Adrenal gland (tissue), 12 donors: ENCODE results near the gene CPED1. TPM values are rescaled to one million over a fixed set of nuclear protein-coding genes. Genes with fewer than 3 reads are reported as not detected.

Experiments
- DNase-seq, 7 donors: peaks; one replicate each; pipeline ENCODE4 v3.0.0-alpha.2; 2019 to 2020
- H3K27ac ChIP-seq, 5 donors: fragments of 200-600 bp; sonication (generic) in 4 of 5; 1 replicate in 3 of 5; 2 replicates in 2 of 5; pipeline versions ENCODE4 v1.5.1 to v1.8.0; 2016 to 2020; ENCODE audit warnings: mild to moderate bottlenecking in 1 of 5
- H3K27me3 ChIP-seq: fragments of 200-600 bp; 2 replicates; pipeline ENCODE4 v1.8.0; 2021
- H3K36me3 ChIP-seq, 2 donors: fragments of 200-600 bp; replicated peaks in 1 of 2; 1 replicate in 1 of 2; 2 replicates in 1 of 2; pipeline versions ENCODE4 v1.5.1 to v1.8.0; 2018 to 2022
- H3K4me1 ChIP-seq, 2 donors: fragments of 200-600 bp; replicated peaks in 1 of 2; 1 replicate in 1 of 2; 2 replicates in 1 of 2; pipeline versions ENCODE4 v1.5.1 to v1.8.0; 2018 to 2021
- H3K4me3 ChIP-seq, 4 donors: fragments of 200-600 bp; sonication (generic) in 3 of 4; one replicate each; pipeline ENCODE4 v1.5.1; 2016 to 2018
- H3K9me3 ChIP-seq, 3 donors: fragments of 200-600 bp; sonication (generic) in 1 of 3; replicated peaks in 1 of 3; 1 replicate in 2 of 3; 2 replicates in 1 of 3; pipeline versions ENCODE4 v1.5.1 to v1.8.0; 2016 to 2021
- POLR2A ChIP-seq, 2 donors: fragments of 450-650 bp; IDR thresholded peaks; one replicate each; pipeline ENCODE4 v1.6.1; 2017; ENCODE audit warnings: antibody characterized with exemption in 2 of 2, mild to moderate bottlenecking in 2 of 2, moderate library complexity in 1 of 2
- WGBS, 4 donors: extraction: QIAGEN DNeasy Blood & Tissue Kit in 2 of 4; methylation state at CpG; one replicate each; pipeline versions ENCODE4 v1.1.5 to v1.1.7; 2013 to 2017; 5-methylcytosine and 5-hydroxymethylcytosine counted together
- intact Hi-C, 2 donors: fragments of 100-400 bp; cut with DNase I; formaldehyde crosslinking; loops; one replicate each; pipeline versions ENCODE4 v1.14.1 to v1.15.0; 2022 to 2023
- polyA plus RNA-seq, 3 donors: library from polyadenylated mRNA; stranded (reverse); fragments of 200-250 nt in 2 of 3; fragments of 350-450 nt in 1 of 3; fragmentation: Illumina TruSeq in 1 of 3; extraction: RNeasy Lipid Tissue Mini Kit (QIAGEN cat#74804) in 1 of 3; gene quantifications; one replicate each; pipeline ENCODE4 v1.2.3, GENCODE V29; 2013 to 2014
- total RNA-seq, 9 donors: library from RNA; depleted of rRNA in 4 of 9; stranded (reverse); fragments of >200 nt in 4 of 9; fragments of 120-200 nt in 1 of 9; fragmentation: NEBNext Ultra II Directional in 1 of 9; extraction: Animal tissue kit (Norgen Biotek cat#: 25700) in 1 of 9; gene quantifications; one replicate each; pipeline versions ENCODE4 v1.1.0 to v1.2.4, GENCODE V29; 2013 to 2023
- TF ChIP-seq, protein P1 (sequence below), 6 experiments: fragments of 450-650 bp in 4 of 6; fragments of 200-600 bp in 2 of 6; sonication (generic) in 1 of 6; IDR thresholded peaks; 1 replicate in 5 of 6; 2 replicates in 1 of 6; pipeline versions ENCODE4 v1.5.1 to v1.8.0; 2016 to 2021; ENCODE audit warnings: antibody characterized with exemption in 6 of 6, mild to moderate bottlenecking in 2 of 6, moderate library complexity in 1 of 6
- donor health status: healthy with polysubstance abuse.
- donor health status: Bipolar disorder and iron deficiency.
- donor health status: DM: yes; HTN: yes; CAD: no.
- donor health status: DM: no; HTN: no; CAD: no.
- donor health status: DM: no; HTN: no; CAD: no.
- donor health status: DM: yes; HTN: yes; CAD: no.

CPED1 gene
- total and polyA plus RNA-seq, 12 donors, result 5.2 to 72.2 (median 40.7) TPM

DNA sequence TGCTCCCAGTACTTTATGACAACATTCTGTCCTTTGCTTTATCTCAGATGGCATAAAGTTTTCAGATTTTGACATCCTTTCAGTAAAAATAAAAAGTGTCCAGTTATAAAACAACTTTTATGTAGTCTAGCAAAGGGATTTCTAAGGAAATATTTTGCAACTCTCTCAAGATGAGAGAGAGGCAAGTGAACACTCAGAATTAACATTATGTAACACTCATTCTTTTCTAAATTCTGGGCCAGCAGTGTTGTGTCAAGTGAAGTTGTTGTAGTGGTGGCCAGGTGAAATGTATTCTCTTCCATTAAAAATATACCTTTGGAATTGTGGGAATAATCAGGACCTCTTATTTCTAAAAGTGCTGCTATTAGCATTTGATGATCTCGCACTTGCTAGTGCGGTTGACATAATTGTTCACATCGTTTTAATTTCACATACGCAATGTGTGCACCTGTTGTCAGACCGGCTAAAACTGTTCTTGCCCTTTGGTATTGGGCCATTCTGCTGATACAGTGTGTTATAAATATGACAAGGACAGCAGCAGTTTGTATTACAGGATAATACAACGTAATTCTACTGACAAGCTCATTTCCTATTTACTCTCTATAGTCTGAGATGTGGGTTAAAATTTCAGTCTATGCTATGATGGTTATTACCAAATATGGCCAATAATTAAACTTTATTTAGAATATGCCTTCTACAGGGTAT is 23.8 kb downstream of the CPED1 start:
- H3K4me3 ChIP-seq, result no peak overlapping the region
- H3K27me3 ChIP-seq, result no peaks in the 10 kb centered on the region
- intact Hi-C loops, result no loop called here
- WGBS, 4 donors, result 73 to 90% (median 81%) methylated on average over 6 of the region's 6 CpGs
- peaks cover 10 to 33% of the 10 kb centered on the region in 2 donors for H3K4me1 ChIP-seq
- no peak for DNase-seq
- peak overlapping the region in 1 of 5 donors; percentile 3 for H3K27ac ChIP-seq
- H3K9me3 ChIP-seq, result no peaks in the 10 kb centered on the region
- TF ChIP-seq, protein P1, sequence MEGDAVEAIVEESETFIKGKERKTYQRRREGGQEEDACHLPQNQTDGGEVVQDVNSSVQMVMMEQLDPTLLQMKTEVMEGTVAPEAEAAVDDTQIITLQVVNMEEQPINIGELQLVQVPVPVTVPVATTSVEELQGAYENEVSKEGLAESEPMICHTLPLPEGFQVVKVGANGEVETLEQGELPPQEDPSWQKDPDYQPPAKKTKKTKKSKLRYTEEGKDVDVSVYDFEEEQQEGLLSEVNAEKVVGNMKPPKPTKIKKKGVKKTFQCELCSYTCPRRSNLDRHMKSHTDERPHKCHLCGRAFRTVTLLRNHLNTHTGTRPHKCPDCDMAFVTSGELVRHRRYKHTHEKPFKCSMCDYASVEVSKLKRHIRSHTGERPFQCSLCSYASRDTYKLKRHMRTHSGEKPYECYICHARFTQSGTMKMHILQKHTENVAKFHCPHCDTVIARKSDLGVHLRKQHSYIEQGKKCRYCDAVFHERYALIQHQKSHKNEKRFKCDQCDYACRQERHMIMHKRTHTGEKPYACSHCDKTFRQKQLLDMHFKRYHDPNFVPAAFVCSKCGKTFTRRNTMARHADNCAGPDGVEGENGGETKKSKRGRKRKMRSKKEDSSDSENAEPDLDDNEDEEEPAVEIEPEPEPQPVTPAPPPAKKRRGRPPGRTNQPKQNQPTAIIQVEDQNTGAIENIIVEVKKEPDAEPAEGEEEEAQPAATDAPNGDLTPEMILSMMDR (IDR thresholded peaks at IDR 0.05), result no peak
- H3K36me3 ChIP-seq, result no peaks in the 10 kb centered on the region

DNA sequence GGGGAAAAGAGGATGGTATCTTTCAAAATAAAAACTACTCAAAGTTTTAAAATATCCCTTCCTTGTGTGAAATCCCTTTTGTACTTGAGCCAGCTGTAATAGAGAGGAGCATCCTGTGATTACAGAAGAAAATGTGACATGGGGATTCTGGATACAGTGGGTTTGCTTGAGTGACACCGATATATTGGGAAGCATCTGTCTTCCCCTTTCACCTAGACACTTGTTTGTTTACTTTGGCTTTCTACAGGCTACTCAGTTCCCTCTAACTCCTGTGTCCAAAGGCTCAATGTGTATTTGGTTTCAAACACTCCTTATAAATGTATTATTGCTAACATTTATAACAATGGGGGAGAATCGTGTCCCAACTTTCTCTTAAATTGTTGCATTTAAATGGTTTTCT is 24.4 kb downstream of the CPED1 start:
- no peaks in the 10 kb centered on the region for H3K27me3 ChIP-seq
- intact Hi-C loops, result no loop called here
- peaks cover 10 to 33% of the 10 kb centered on the region in 2 donors for H3K4me1 ChIP-seq
- no peaks in the 10 kb centered on the region for H3K9me3 ChIP-seq
- H3K4me3 ChIP-seq, result no peak overlapping the region
- TF ChIP-seq POLR2A (IDR thresholded peaks at IDR 0.05), result no peak
- TF ChIP-seq, protein P1 (IDR thresholded peaks at IDR 0.05), result no peak
- no peaks in the 10 kb centered on the region for H3K36me3 ChIP-seq
- H3K27ac ChIP-seq, result no peak overlapping the region
- 71 to 78% (median 77%) methylated on average over 2 of the region's 2 CpGs for WGBS, 4 donors
- no peak for DNase-seq

DNA sequence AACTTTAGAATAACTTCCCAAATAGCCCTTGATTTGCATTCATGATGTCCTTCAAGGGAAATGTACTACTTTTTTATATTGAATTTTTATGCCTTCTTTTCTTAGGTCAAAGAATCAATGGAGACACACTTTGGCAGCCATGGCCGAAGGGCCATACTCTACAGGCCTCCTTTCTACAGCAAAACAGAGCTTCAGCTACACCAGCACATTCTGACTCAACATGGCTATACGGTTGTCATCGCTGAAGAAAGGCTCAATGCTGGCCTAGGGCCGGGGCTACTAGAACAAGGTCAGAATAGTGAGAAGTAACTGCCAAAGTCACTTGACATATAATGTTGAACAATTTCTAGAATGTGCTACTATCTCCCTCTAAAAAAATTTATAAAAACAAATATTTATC is 27.0 kb downstream of the CPED1 start:
- no peaks in the 10 kb centered on the region for H3K27me3 ChIP-seq
- H3K4me1 ChIP-seq, result peaks cover 11 to 49% of the 10 kb centered on the region in 2 donors
- intact Hi-C loops, result no loop called here
- no peaks in the 10 kb centered on the region for H3K36me3 ChIP-seq
- TF ChIP-seq, protein P1 (IDR thresholded peaks at IDR 0.05), result no peak
- no peak for TF ChIP-seq POLR2A (IDR thresholded peaks at IDR 0.05)
- 27 to 44% (median 38%) methylated on average over 4 of the region's 4 CpGs for WGBS, 4 donors
- no peak overlapping the region for H3K4me3 ChIP-seq
- H3K9me3 ChIP-seq, result no peaks in the 10 kb centered on the region
- DNase-seq, result peak; percentile 30 to 65 (median 42)
- H3K27ac ChIP-seq, result peak overlapping the region in 3 of 5 donors; percentile 51 to 59 (median 58)

DNA sequence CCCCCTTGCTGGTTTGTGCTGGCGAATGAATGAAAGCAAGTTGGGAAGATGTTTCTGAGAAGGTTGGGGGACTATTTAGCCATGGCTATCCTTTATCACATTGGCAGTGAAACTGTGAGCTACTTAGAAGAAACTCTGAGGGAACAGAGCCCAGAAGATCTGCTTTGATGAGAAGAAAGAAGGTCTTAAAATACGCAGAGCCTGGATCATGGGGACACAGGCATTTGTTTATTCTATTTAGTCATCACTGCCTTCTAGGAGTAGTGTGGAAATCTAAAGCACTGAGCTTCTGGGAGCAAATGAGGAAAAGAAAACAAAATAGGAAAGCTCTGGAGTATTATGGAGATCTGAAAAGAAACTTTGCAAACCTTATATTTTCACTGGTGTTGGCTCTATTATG is 28.5 kb downstream of the CPED1 start:
- intact Hi-C loops, result no loop called here
- 77 to 86% (median 83%) methylated on average over 2 of the region's 2 CpGs for WGBS, 4 donors
- peak overlapping the region in 2 of 5 donors; percentile 24 to 31 for H3K27ac ChIP-seq
- no peaks in the 10 kb centered on the region for H3K9me3 ChIP-seq
- DNase-seq, result no peak
- TF ChIP-seq POLR2A (IDR thresholded peaks at IDR 0.05), result no peak
- TF ChIP-seq, protein P1 (IDR thresholded peaks at IDR 0.05), result no peak
- H3K36me3 ChIP-seq, result no peaks in the 10 kb centered on the region
- H3K4me3 ChIP-seq, result no peak overlapping the region
- H3K4me1 ChIP-seq, result peaks cover 13 to 56% of the 10 kb centered on the region in 2 donors
- H3K27me3 ChIP-seq, result no peaks in the 10 kb centered on the region
